SH-SY5Y (cell line): ENCODE measurements around the gene SCYL3.

Experiments
- GATA2 ChIP-seq: IDR thresholded peaks from 2 replicates; pipeline ENCODE4 v1.6.1; 2011; ENCODE audit warnings: mild to moderate bottlenecking, low read depth, low read length
- GATA3 ChIP-seq: IDR thresholded peaks from 2 replicates; pipeline ENCODE4 v1.6.1; 2011; ENCODE audit warnings: low read depth, mild to moderate bottlenecking, low read length, moderate library complexity

GRCh38 chr1:169866577-169866976 is 27.1 kb downstream of the SCYL3 start:
- no peak for TF ChIP-seq GATA3
- TF ChIP-seq GATA2 = no peak
